22Rv1 (cell line): Measurements from ENCODE around the gene SAE1.

ENCODE experiments used
- ZFX ChIP-seq: fragments of 450-650 bp; IDR thresholded peaks from 2 replicates; pipeline ENCODE4 v1.6.1; 2017; ENCODE audit warnings: antibody characterized with exemption, borderline replicate concordance
- TF ChIP-seq, protein P1 (sequence below): fragments of 450-650 bp; IDR thresholded peaks from 2 replicates; pipeline ENCODE4 v1.5.1; 2017; ENCODE audit warnings: mild to moderate bottlenecking

GRCh38 chr19:47186446-47187334 is 56.1 kb downstream of the SAE1 start:
- TF ChIP-seq, protein P1, sequence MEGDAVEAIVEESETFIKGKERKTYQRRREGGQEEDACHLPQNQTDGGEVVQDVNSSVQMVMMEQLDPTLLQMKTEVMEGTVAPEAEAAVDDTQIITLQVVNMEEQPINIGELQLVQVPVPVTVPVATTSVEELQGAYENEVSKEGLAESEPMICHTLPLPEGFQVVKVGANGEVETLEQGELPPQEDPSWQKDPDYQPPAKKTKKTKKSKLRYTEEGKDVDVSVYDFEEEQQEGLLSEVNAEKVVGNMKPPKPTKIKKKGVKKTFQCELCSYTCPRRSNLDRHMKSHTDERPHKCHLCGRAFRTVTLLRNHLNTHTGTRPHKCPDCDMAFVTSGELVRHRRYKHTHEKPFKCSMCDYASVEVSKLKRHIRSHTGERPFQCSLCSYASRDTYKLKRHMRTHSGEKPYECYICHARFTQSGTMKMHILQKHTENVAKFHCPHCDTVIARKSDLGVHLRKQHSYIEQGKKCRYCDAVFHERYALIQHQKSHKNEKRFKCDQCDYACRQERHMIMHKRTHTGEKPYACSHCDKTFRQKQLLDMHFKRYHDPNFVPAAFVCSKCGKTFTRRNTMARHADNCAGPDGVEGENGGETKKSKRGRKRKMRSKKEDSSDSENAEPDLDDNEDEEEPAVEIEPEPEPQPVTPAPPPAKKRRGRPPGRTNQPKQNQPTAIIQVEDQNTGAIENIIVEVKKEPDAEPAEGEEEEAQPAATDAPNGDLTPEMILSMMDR = no peak
- no peak for TF ChIP-seq ZFX
